ENCODE measurements around the gene VAMP1. TPM values are rescaled to one million over a fixed set of nuclear protein-coding genes. Genes with fewer than 3 reads are reported as not detected.
"Not testable (repeated sequence)": the region's sequence is repeated elsewhere in the genome, so short reads cannot be mapped to it uniquely, and the experiment has no call there.

The VAMP1 gene
- 1 to 10 TPM; 2.1 to 6.6 (median 4.4) TPM for total RNA-seq

- WGBS, 2 donors = 0% methylated on average over 39 to 55 of the region's 69 CpGs
- DNase-seq (ENCODE audit: low spot score in 2 of 2) = peak; percentile 98 to 100
- TF ChIP-seq POLR2A (IDR thresholded peaks at IDR 0.05) = peak in 1 of 2 donors; percentile 95
- TF ChIP-seq, protein P1, sequence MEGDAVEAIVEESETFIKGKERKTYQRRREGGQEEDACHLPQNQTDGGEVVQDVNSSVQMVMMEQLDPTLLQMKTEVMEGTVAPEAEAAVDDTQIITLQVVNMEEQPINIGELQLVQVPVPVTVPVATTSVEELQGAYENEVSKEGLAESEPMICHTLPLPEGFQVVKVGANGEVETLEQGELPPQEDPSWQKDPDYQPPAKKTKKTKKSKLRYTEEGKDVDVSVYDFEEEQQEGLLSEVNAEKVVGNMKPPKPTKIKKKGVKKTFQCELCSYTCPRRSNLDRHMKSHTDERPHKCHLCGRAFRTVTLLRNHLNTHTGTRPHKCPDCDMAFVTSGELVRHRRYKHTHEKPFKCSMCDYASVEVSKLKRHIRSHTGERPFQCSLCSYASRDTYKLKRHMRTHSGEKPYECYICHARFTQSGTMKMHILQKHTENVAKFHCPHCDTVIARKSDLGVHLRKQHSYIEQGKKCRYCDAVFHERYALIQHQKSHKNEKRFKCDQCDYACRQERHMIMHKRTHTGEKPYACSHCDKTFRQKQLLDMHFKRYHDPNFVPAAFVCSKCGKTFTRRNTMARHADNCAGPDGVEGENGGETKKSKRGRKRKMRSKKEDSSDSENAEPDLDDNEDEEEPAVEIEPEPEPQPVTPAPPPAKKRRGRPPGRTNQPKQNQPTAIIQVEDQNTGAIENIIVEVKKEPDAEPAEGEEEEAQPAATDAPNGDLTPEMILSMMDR (IDR thresholded peaks at IDR 0.05) = no peak
- H3K4me3 ChIP-seq (ENCODE audit: low read depth, poor library complexity, severe bottlenecking) = peak within 1 kb of the TSS; percentile 61
- intact Hi-C loops (cut with DNase I; ENCODE audit: low total_unique reads) = no loop called here
Measured at GRCh38 chr12:6470375-6471163, at the start of gene VAMP1. Gene VAMP1 (minus strand): TSS chr12:6470677. CDS start chr12:6470531, 146 bp downstream.

DNA sequence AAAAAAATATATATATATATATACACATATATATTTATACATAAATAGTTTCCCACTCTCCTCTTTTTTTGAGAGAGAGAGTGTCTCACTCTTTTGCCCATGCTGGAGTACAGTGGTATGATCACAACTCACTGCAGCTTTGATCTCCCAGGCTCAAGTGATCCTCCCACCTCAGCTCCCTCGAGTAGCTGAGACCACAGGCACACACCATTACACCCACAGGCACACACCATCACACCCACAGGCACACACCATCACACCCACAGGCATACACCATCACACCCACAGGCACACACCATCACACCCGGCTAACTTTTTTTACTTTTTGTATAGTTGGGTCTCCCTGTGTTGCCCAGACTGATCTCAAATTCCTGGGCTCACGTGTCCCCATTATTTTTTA, 49.7 kb upstream of the VAMP1 start:
- intact Hi-C loops (cut with DNase I; ENCODE audit: low total_unique reads) = no loop called here
- H3K4me3 ChIP-seq (ENCODE audit: low read depth, poor library complexity, severe bottlenecking) = no peak overlapping the region
- WGBS, 2 donors = 81 to 84% methylated on average over 3 of the region's 3 CpGs
- TF ChIP-seq, protein P1 (IDR thresholded peaks at IDR 0.05) = no peak
- TF ChIP-seq POLR2A (IDR thresholded peaks at IDR 0.05) = no peak
- no peak for DNase-seq (ENCODE audit: low spot score in 2 of 2)

- TF ChIP-seq POLR2A (IDR thresholded peaks at IDR 0.05) = no peak
- TF ChIP-seq, protein P1 (IDR thresholded peaks at IDR 0.05) = no peak
- DNase-seq (ENCODE audit: low spot score in 2 of 2) = no peak
- 77 to 83% methylated on average over 7 of the region's 7 CpGs for WGBS, 2 donors
- intact Hi-C loops (cut with DNase I; ENCODE audit: low total_unique reads) = no loop called here
- no peak overlapping the region for H3K4me3 ChIP-seq (ENCODE audit: low read depth, poor library complexity, severe bottlenecking)
Measured at GRCh38 chr12:6508087-6508486, 37.6 kb upstream of the VAMP1 start.

DNA sequence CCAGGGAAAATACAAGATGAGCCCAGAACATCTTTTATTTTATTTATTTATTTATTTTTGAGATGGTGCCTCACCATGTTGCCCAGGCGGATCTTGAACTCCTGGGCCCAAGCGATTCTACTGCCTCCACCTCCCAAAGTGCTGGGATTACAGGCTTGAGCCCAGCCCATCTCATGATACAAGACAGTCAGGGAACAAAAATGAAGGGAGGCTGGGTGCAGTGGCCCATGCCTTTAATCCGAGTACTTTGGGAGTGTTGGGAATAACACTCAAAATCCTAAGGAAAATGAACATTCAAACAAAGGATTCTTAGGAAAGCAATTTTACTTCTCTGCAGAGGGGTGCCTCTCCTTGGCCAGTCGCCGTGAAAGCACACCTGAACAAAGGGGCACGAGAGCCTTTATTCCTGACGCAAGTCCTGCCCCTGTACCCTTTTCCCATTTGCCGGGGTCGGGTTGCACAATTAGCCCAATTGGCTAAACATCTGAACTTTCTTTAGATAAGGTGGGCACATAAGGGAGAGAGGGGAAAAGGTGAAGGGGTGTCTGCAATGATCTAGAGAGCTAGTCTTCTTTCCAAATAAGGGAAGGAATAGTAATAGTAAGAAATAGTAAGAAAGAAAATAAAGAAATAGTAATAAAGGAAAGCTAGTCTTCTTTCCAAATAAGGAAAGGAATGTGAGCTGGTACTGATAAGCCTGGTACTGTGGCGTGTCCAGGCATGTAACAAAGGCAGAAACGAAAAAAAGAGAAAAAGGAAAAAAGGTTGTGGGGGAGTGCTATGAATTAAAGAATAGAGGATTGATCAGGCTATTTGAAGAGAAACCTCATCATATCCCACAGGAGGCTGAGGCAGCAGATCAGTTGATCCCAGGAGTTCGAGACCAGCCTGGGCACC, 36.9 kb upstream of the VAMP1 start:
- no peak for TF ChIP-seq POLR2A (IDR thresholded peaks at IDR 0.05)
- TF ChIP-seq, protein P1 (IDR thresholded peaks at IDR 0.05) = no peak
- WGBS, 2 donors = 73 to 74% methylated on average over 12 of the region's 12 CpGs
- no peak for DNase-seq (ENCODE audit: low spot score in 2 of 2)
- no peak overlapping the region for H3K4me3 ChIP-seq (ENCODE audit: low read depth, poor library complexity, severe bottlenecking)
- intact Hi-C loops (cut with DNase I; ENCODE audit: low total_unique reads) = no loop called here

- intact Hi-C loops (cut with DNase I; ENCODE audit: low total_unique reads) = no loop called here
- WGBS, 2 donors = 42 to 69% methylated on average over 2 of the region's 2 CpGs
- TF ChIP-seq POLR2A (IDR thresholded peaks at IDR 0.05) = no peak
- TF ChIP-seq, protein P1 (IDR thresholded peaks at IDR 0.05) = no peak
- no peak overlapping the region for H3K4me3 ChIP-seq (ENCODE audit: low read depth, poor library complexity, severe bottlenecking)
- no peak for DNase-seq (ENCODE audit: low spot score in 2 of 2)
Measured at GRCh38 chr12:6500466-6500865, 30.0 kb upstream of the VAMP1 start.

DNA sequence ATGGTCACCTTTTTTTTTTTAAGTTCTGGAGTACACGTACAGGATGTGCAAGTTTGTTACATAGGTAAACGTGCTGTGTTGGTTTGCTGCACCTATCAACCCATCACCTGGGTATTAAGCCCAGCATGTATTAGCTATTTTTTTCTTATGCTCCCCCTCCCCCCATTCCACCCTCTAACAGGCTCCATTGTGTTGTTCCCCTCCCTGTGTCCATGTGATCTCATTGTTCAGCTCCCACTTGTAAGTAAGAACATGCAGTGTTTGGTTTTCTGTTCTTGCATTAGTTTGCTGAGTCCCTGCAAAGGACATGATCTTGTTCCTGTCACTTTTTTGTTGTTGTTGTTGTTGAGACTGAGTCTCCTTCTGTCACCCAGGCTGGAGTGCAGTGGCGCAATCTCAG, 26.8 kb upstream of the VAMP1 start:
- H3K4me3 ChIP-seq (ENCODE audit: low read depth, poor library complexity, severe bottlenecking); intact Hi-C loops (cut with DNase I; ENCODE audit: low total_unique reads): not testable (repeated sequence)
- WGBS, 2 donors = 73 to 88% methylated on average over 3 of the region's 3 CpGs
- DNase-seq (ENCODE audit: low spot score in 2 of 2) = peak in 1 of 2 donors; percentile 5

Measured in lower leg skin (tissue), 4 donors.